ENCODE measurements around the gene MESP1.
"Not testable (repeated sequence)": the region's sequence is repeated elsewhere in the genome, so short reads cannot be mapped to it uniquely, and the experiment has no call there.

MESP1 gene

DNA sequence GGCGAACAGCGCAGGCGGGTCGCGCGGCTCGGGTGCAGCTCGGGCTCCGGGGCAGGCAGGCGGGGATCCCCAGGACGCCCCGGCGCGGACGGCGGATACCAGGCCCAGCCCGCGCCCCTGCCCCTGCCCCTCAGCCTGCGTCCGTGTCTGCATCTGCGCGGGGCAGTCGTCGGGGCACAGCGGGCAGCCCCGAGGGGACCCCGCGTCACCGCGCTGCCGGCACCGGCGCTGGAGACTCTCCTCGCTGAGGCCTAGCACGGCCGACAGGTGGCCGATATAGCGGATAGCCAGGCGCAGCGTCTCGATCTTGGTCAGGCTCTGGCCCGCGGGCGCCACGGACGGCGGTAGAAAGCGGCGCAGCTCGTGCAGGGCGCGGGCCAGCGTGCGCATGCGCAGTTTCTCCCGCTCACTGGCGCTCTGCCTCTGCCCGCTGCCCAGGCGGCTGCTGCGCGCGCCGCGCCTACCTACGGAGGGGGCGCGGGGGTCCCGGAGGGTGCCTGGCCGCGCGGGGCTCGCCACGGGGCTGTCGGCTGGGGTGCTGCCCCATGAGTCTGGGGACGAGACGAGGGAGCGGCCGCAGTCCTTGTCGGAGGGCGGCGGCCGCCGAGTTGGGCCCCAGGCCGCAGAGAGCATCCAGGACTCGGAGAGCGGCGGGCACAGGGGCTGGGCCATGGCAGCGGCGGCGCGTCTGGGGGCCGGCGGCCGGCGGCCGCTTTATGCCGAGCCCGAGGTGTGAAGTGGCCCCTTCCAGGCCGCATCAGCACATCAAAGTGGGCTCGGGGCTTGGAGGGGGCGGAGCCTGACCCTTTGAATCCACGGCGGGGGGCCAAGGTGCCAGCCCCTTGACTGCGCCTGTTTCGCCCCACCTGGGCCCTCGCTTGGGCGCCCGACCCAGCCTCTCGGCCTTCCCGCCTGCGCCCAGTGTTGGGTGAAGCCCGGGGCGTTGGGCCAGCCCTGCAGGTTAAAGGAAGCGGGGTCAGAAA is at the start of gene MESP1:
TSS of gene MESP1 (minus strand) at position 690 of the 983 bp plus-strand sequence. CDS start at position 672, 18 bp downstream.
- DNase-seq: peak; percentile 92

- no peak for DNase-seq
These were observed 49.0 kb upstream of the MESP1 start for GRCh38 chr15:89799918-89800498.

DNA sequence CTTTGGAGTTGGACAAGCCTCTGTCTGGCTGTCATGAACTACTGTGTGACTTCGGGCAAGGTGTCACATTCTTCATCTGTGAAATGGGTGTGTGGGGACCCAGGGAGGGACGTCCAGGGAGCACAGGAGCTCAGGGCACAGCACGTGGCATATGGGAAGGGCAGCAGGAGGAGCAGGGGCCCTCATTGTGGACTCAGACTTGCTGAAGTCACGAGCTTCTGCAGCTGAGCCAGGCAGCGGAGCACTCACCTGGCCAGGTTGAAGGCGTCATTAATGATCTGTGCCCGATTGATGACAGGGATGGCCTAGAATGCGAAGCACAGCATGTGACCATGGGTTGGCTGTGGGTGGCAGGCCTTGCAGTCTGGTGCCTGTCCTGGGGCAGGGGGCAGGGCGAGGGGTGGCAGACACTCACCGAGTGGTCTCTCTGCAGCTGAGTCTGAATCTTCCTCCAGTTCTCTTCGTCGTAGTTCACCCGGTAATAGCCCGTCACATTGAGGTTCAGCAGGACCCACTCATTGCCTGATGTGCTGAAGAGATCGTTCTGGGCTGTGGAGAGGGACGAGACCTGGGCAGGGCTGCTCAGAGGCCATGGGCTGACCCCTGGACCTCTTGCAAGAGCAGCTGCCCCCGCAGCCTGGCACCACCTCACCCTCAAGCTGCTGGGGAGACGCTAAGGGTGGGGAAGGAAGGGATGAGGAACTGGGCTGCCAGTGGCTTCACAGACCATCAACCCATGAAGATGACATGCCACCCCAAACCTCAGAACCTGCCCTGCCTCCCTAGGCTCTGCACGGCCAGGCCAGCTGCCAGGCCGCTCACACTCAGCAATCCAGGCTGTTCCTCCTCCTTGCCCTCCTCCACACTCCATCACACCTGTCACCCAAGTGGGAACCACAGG is 48.2 kb upstream of the MESP1 start:
- no peak for DNase-seq

- DNase-seq: no peak
These were observed 46.7 kb upstream of the MESP1 start for GRCh38 chr15:89797678-89798201.

GRCh38 chr15:89795996-89796395 is 44.9 kb upstream of the MESP1 start:
- DNase-seq: no peak

DNA sequence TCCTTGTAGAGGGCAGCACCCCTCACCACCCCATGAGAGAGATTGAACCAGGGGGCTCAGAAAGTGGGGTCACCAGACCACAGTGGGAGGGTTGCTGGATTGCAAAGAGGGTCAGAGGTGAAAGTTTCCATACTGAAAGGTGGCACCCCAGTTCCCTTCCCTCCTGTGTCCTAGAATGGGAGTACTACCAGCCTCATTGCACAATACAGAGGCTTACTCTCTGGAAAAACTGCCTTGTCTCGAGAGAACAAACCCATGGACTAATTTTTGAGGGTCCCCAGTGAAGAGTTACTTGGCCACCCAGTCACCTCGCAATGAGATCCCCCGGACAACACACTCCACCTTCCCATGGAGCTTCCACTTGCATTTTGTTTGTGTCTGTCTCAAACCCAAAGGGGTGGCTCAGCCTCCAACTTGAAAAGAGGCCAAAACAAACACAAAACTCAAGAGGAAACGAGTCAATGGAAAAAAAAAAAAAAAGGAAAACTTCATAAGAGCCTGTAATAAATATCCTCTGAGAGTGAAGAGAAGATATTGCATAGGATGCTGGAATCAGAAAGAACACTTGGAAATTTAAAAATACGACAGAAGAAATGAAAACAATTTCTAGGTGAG is 43.7 kb upstream of the MESP1 start:
- no peak for DNase-seq

GRCh38 chr15:89792106-89792805 is 41.2 kb upstream of the MESP1 start:
- no peak for DNase-seq

DNA sequence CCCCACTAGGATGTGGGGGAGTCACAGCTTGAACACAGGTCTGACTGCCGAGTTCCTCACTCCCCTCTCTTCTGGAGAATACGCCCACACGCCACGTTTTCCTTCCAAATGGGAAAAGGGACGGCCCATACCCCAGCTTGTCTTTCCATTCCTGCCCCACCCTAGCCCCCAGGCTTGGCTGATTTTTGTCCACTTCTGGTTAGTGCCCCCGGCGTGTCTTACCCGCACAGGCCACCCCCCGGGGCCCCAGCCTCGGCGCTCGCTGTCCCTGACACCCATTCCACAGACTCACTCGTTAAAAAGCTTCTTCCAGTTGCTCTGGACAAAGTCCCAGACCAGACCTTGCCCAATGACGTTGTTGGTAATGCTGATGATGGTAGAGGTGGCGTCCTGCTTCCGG is 39.6 kb upstream of the MESP1 start:
- DNase-seq: no peak

DNA sequence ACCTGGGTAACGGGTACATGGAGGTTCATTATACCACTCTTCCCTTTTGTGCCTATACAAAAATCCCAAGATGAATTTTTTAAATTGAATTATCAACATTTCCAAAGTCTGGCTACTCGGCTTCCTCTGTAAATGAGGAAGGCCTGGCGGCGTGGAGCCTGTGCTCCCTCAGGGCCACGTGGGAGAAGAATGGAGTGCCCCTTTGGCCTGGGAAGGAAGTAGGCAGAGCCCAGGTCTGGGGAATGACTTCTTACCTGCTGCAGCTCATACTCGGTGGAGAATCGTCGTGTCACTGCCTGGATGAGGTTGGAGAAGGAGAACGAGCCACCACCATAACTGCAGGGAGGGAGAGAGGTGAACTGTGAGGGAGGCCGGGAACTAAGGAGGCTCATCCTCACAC is 39.2 kb upstream of the MESP1 start:
- no peak for DNase-seq

DNA sequence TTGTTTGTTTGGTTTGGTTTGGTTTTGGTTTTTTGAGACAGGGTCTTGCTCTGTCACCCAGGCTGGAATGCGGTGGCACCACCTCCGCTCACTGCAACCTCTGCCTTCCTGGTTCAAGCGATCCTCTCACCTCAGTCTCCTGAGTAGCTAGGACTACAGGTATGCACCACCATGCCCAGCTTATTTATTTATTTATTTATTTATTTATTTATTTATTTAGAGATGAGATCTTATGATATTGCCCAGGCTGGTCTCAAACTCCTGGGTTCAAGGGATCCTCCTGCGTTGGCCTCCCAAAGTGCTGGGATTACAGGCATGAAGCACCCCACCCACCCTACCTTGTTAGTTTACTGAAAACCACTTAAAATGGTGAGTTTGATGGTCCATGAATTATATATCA is 37.5 kb upstream of the MESP1 start:
- DNase-seq: not testable (repeated sequence)

DNA sequence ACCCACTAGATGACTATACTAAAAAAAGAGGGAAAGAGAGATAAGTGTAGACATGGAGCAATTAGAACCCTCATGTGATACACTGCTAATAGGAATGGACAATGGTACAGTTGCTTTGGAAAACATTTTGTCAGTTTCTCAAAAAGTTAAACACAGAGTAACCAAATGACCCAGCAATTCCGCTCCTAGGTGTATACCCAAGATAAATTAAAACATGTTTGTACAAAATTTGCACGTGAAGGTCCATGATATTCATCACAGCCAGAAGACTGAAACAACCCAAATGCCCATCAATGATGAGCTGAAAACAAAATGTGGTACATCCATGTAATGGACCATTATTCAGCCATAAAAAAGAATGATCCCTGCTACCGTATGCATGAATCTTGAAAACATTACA is 36.9 kb upstream of the MESP1 start:
- DNase-seq: no peak

- no peak for DNase-seq
These were observed 34.7 kb upstream of the MESP1 start for GRCh38 chr15:89785774-89786140.

DNA sequence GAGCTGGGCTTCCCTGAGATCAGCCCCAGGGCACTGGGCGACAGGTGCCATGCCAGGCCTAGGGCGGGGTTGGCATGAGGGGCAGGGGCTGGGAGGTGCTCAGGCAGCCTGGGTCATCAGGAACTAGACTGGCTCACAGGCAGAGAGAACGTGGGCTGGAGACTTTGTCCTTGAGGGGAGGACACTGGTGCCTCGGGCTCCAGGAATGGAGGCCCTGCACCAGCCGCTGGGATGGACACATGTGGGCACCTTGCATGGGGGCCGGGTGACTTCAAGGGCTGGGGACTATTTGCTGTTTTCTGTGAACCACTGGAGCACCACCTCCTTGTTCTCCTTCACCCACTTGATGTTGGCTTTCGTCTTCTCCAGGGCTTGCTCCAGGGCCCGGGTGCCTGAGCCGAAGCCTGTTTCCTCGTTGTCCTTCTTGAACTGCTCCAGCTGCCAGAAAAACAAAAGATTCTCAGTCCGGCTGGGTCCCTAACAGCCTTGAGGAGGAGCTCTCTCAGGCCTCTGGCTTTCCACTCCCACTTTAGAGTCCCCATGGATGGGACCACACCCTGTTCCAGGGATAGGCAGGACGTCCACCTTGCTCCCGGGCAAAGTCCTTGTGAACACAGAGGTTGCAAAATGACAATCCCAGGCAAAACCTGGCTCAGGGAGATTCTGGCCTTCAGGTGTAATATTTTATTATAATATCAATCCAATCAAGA is 34.2 kb upstream of the MESP1 start:
- DNase-seq: no peak

GRCh38 chr15:89784686-89784960 is 33.6 kb upstream of the MESP1 start:
- no peak for DNase-seq

GRCh38 chr15:89783861-89784685 is 33.0 kb upstream of the MESP1 start:
- DNase-seq: no peak

GRCh38 chr15:89783111-89783860 is 32.2 kb upstream of the MESP1 start:
- no peak for DNase-seq

DNA sequence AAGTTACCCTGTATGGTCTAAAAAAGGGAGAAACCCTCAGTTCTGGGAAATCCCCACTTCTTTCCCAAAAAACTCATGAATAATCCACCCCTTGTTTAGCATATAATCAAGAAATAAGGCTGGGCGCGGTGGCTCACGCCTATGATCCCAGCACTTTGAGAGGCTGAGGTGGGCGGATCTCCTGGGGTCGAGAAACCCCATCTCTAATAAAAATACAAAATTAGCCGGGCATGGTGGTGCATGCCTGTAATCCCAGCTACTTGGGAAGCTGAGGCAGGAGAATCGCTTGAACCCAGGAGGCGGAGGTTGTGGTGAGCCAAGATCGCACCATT is 31.5 kb upstream of the MESP1 start:
- DNase-seq: not testable (repeated sequence)

DNA sequence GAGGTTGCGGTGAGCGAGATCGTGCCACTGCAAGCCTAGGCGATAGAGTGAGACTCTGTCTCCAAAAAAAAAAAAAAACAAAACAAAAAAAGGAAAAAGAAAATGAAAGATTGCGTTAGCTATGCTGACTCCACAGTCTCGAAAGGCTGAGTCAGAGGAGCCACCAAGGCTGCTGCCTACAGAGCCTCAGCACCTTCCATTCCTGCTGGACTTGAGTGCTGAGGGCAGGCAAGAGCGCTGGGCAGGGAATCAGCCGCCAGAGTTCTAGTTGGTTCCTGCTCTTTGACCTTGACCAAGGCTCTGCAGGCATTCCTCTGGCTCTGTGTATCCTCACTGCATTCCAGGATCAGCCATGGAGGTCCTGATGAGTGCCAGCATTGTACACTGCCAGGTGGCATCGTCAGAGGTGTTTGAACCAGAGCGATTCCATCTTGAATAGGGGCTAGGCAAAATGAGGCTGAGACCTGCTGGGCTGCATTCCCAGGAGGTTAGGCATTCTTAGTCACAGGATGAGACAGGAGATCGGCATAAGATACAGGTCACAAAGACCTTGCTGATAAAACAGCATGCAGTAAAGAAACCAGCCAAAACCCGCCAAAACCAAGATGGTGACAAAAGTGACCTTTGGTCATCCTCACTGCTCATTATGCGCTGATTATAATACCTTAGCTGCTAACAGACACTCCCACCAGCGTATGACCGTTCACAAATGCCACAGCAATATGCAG is 31.0 kb upstream of the MESP1 start:
- DNase-seq: peak; percentile 16

DNA sequence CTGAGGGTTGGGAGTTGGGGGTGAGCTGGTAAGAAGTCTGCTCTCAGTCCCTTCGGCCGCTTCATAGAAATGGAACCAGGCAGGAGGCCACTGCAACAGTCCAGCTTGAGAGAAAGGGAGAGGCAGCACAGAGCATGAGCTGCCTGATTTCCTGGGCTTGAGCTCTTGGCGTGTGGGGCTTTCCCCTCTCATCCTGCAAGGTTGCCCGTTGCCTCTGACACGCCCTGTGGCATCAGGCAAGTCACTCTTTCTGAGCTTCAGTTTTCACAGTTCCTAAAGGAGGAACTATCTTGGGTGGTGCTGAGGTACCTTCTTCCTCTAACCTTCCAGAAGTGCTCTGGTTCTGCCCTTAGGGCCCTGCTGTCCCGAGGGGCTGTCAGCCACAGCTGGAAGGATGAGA is 30.0 kb upstream of the MESP1 start:
- peak; percentile 47 for DNase-seq
